ES-I3 (cell line): ENCODE measurements around the gene SLC7A6.
A peak's percentile ranks its signal among the peaks of the same experiment; 100 is the strongest.

Experiments
- H3K36me3 ChIP-seq: 2 replicates; pipeline ENCODE4 v1.6.1; 2013; ENCODE audit warnings: mild to moderate bottlenecking, low read length, control low read depth, moderate library complexity; ENCODE audit not compliant: insufficient read depth
- H3K4me1 ChIP-seq: 2 replicates; pipeline ENCODE4 v1.6.1; 2013; ENCODE audit warnings: mild to moderate bottlenecking, control low read depth, low read length; ENCODE audit not compliant: insufficient read depth
- H3K9ac ChIP-seq: 2 replicates; pipeline ENCODE4 v1.6.1; 2013; ENCODE audit warnings: low read depth, mild to moderate bottlenecking, low read length, moderate library complexity
- H3K9me3 ChIP-seq: 2 replicates; pipeline ENCODE4 v1.6.1; 2013; ENCODE audit warnings: mild to moderate bottlenecking, low read length, moderate library complexity; ENCODE audit not compliant: control insufficient read depth, insufficient read depth

SLC7A6 gene

GRCh38 chr16:68309799-68310198, 45.5 kb downstream of the SLC7A6 start:
- H3K36me3 ChIP-seq = peaks cover 12% of the 10 kb centered on the region
- H3K9me3 ChIP-seq = no peaks in the 10 kb centered on the region
- H3K9ac ChIP-seq = peak overlapping the region; percentile 88
- H3K4me1 ChIP-seq = peaks cover 8% of the 10 kb centered on the region; the same call in 1 of the 2 replicates

- Histone ChIP-seq H3K9me3 (no peaks in the 10 kb centered on the region), H3K36me3 (peaks cover 7% of the 10 kb centered on the region; the same call in 1 of the 2 replicates), H3K9ac (peak overlapping the region; percentile 88), H3K4me1 (peaks cover 13% of the 10 kb centered on the region)
These were observed 46.1 kb downstream of the SLC7A6 start for GRCh38 chr16:68310437-68310773.

- Histone ChIP-seq H3K9ac (peak within 1 kb of the TSS; percentile 88), H3K4me1 (peaks cover 14% of the 10 kb centered on the region), H3K36me3 (0 out of 2 replicates have a peak, but pooled peaks cover 2% of the 10 kb centered on the region), H3K9me3 (no peaks in the 10 kb centered on the region)
These were observed 46.6 kb downstream of the SLC7A6 start, which contains the start of the genes PRMT7 and SLC7A6OS for GRCh38 chr16:68310774-68311511. TSS of gene PRMT7 (plus strand) at chr16:68311019. CDS start at chr16:68315980, 4,961 bp downstream. TSS of gene SLC7A6OS (minus strand) at chr16:68310946. CDS start at chr16:68310926, 20 bp downstream.

GRCh38 chr16:68313116-68313515, 48.8 kb downstream of the SLC7A6 start:
- Histone ChIP-seq H3K36me3 (0 out of 2 replicates have a peak, but pooled peaks cover under 1% of the 10 kb centered on the region), H3K4me1 (peaks cover 14% of the 10 kb centered on the region), H3K9me3 (no peaks in the 10 kb centered on the region), H3K9ac (no peak overlapping the region)

- Histone ChIP-seq H3K9me3 (no peaks in the 10 kb centered on the region), H3K4me1 (peaks cover 6% of the 10 kb centered on the region; the same call in 1 of the 2 replicates), H3K36me3 (peaks cover 4% of the 10 kb centered on the region; the same call in 1 of the 2 replicates), H3K9ac (no peak overlapping the region)
These were observed 55.0 kb downstream of the SLC7A6 start for GRCh38 chr16:68319185-68319908.

- H3K9ac ChIP-seq = no peak overlapping the region
- 0 out of 2 replicates have a peak, but pooled peaks cover 3% of the 10 kb centered on the region for H3K4me1 ChIP-seq
- no peaks in the 10 kb centered on the region for H3K9me3 ChIP-seq
- H3K36me3 ChIP-seq = peaks cover 4% of the 10 kb centered on the region; the same call in 1 of the 2 replicates
These were observed 60.0 kb downstream of the SLC7A6 start for GRCh38 chr16:68324336-68324735.

- no peaks in the 10 kb centered on the region for H3K9me3 ChIP-seq
- no peak overlapping the region for H3K9ac ChIP-seq
- 0 out of 2 replicates have a peak, but pooled peaks cover 3% of the 10 kb centered on the region for H3K4me1 ChIP-seq
- peaks cover 2% of the 10 kb centered on the region; the same call in 1 of the 2 replicates for H3K36me3 ChIP-seq
These were observed 60.5 kb downstream of the SLC7A6 start for GRCh38 chr16:68324780-68325357.

- no peaks in the 10 kb centered on the region; the same call in 1 of the 2 replicates for H3K36me3 ChIP-seq
- H3K9ac ChIP-seq = no peak overlapping the region
- H3K9me3 ChIP-seq = no peaks in the 10 kb centered on the region
- H3K4me1 ChIP-seq = 0 out of 2 replicates have a peak, but pooled peaks cover 3% of the 10 kb centered on the region
These were observed 64.0 kb downstream of the SLC7A6 start for GRCh38 chr16:68328151-68328859.

GRCh38 chr16:68328860-68329390, 64.6 kb downstream of the SLC7A6 start:
- no peaks in the 10 kb centered on the region; the same call in 1 of the 2 replicates for H3K36me3 ChIP-seq
- H3K9ac ChIP-seq = no peak overlapping the region
- no peaks in the 10 kb centered on the region for H3K9me3 ChIP-seq
- H3K4me1 ChIP-seq = 0 out of 2 replicates have a peak, but pooled peaks cover 3% of the 10 kb centered on the region

GRCh38 chr16:68331879-68332410, 67.6 kb downstream of the SLC7A6 start:
- Histone ChIP-seq H3K9ac (no peak overlapping the region), H3K9me3 (no peaks in the 10 kb centered on the region), H3K36me3 (no peaks in the 10 kb centered on the region; the same call in 1 of the 2 replicates), H3K4me1 (0 out of 2 replicates have a peak, but pooled peaks cover 3% of the 10 kb centered on the region)

- 0 out of 2 replicates have a peak, but pooled peaks cover 3% of the 10 kb centered on the region for H3K4me1 ChIP-seq
- no peaks in the 10 kb centered on the region; the same call in none of the 2 replicates for H3K36me3 ChIP-seq
- H3K9ac ChIP-seq = no peak overlapping the region
These were observed 68.2 kb downstream of the SLC7A6 start for GRCh38 chr16:68332411-68333121.

GRCh38 chr16:68335175-68335574, 70.8 kb downstream of the SLC7A6 start:
- no peaks in the 10 kb centered on the region for H3K4me1 ChIP-seq
- no peak overlapping the region for H3K9ac ChIP-seq
- no peaks in the 10 kb centered on the region for H3K9me3 ChIP-seq
- H3K36me3 ChIP-seq = peaks cover 17% of the 10 kb centered on the region

More at GRCh38 chr16:68332411-68333121, 68.2 kb downstream of the SLC7A6 start:
- H3K9me3 ChIP-seq = no peaks in the 10 kb centered on the region
